ENCODE data around the gene RSPRY1. TPM values are rescaled to one million over a fixed set of nuclear protein-coding genes. Genes with fewer than 3 reads are reported as not detected.
A peak's percentile ranks its signal among the peaks of the same experiment; 100 is the strongest.

Gene RSPRY1
- total and polyA plus RNA-seq, 2 of the 4 experiments (the other 2 are of a cell fraction), result 25.2 to 62.2 TPM

DNA sequence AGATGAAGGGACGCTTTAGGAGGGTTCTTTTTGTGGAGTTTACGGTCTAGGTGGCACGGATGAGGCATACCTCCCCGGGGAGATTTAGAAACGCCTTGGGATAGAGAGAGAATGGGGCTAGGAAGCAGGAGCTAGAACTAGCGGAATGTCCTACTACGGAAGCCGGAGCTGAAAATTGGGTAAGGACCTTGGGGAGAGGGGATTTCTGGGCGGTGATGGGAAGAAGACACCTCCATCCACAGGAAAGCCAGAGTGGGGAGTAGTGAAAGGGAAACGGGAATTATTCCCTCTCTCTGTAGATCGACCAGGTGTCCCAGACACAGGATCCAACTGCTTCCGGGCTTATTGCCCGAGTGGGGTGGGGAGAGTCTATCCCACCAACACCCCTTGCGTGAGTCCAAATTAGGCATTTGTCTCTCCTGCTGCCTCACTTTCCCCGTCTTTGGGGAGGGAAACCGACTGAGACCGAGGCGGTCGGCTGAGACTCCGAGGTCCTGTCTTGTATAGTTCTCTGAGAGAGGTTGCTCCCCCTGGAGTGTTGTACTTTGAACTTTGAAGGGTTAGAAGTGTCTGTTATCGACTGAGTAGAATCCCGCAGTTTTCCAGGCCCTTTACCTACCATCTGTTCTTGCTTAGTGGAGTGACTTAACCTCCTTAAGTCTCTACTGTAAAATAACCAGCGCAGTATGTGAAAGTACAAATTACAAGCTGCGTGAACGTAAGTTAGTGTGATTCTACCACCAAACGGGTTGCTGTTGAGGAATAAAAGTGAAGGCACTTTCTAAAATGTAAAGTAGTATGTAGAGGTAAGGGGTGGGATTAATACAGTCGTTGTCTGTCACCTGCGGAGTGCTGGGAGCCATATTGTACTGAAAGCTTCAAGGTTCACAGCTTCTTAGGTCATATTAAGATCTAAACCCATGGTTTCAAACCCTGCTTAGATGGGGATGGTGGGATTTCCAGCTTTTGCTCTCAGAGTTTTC lies 1.0 kb downstream of the RSPRY1 start:
- Histone ChIP-seq H3K9me1 (ENCODE audit: insufficient read depth, low read length) (no peaks in the 10 kb centered on the region; the same call in 1 of the 2 replicates), H2AFZ (replicated peaks; ENCODE audit: low read length, poor library complexity) (peak overlapping the region; percentile 95), H3K27ac (ENCODE audit: insufficient read depth, low read length) (peak overlapping the region; percentile 94), H3K4me3 (ENCODE audit: insufficient read depth, low read depth, low read length) (peak overlapping the region; percentile 74), H3K4me2 (ENCODE audit: low read depth, low read length) (peak overlapping the region; percentile 99), H2BK15ac (ENCODE audit: low read depth, low read length) (peak overlapping the region; percentile 12; the same call in 1 of the 3 replicates), H4K5ac (ENCODE audit: low read depth, low read length) (peak overlapping the region; percentile 30), H4K8ac (ENCODE audit: low read depth in 2 of 2, low read length in 2 of 2) (peak overlapping the region; percentile 17 to 78), H3K9me3 (ENCODE audit: control insufficient read depth, insufficient read depth, low read length) (no peaks in the 10 kb centered on the region), H3K4me1 (ENCODE audit: control insufficient read depth, insufficient read depth, low read length) (peaks cover 10% of the 10 kb centered on the region), H3K56ac (ENCODE audit: extremely low read depth, insufficient read depth, low read length) (peak overlapping the region; percentile 70), H2BK5ac (ENCODE audit: low read depth, low read length, poor library complexity, severe bottlenecking) (peak overlapping the region; percentile 80), H2AK9ac (replicated peaks; ENCODE audit: low read depth, low read length, poor library complexity) (peak overlapping the region; percentile 99), H2AK5ac (ENCODE audit: low read depth, low read length) (peak overlapping the region; percentile 86), H4K20me1 (ENCODE audit: insufficient read depth, low read length) (peaks cover 14% of the 10 kb centered on the region; the same call in 1 of the 2 replicates), H3K4ac (ENCODE audit: low read depth, low read length) (peak overlapping the region; percentile 90), H3K14ac (replicated peaks; ENCODE audit: low read depth, low read length) (peak overlapping the region; percentile 94), H3K36me3 (ENCODE audit: control insufficient read depth, insufficient read depth, low read length) (no peaks in the 10 kb centered on the region; the same call in 1 of the 2 replicates), H4K91ac (ENCODE audit: insufficient read depth, low read depth, low read length) (peak overlapping the region; percentile 83), H3K18ac (ENCODE audit: low read depth, low read length) (peak overlapping the region; percentile 19), H2BK120ac (ENCODE audit: low read depth, low read length) (peak overlapping the region; percentile 26), H3K79me1 (ENCODE audit: low read depth in 1 of 2, low read length in 2 of 2) (peaks cover 14 to 68% of the 10 kb centered on the region in 2 experiments), H3K27me3 (ENCODE audit: control insufficient read depth, insufficient read depth, low read length) (no peaks in the 10 kb centered on the region), H3K9ac (ENCODE audit: low read depth, low read length) (peak overlapping the region; percentile 84), H2BK20ac (ENCODE audit: low read depth, low read length) (peak overlapping the region; percentile 33), H3K23ac (ENCODE audit: low read depth, low read length) (peak overlapping the region; percentile 97)
- dilution Hi-C loops (cut with HindIII; ENCODE audit: low sequenced_read_pairs, unreplicated experiment) (no loop called here), in situ Hi-C loops (cut with MboI; ENCODE audit: low sequenced_read_pairs) (no loop called here), intact Hi-C loops (cut with micrococcal nuclease) (loop anchor here (2.0 kb wide), 1 partner anchor 114 kb away; no protein-coding TSS in a partner anchor)
- no peak for DNase-seq
- peak; percentile 1 for ATAC-seq (ENCODE audit: low read depth)
- no TSS peak for BruUV-seq (replicated peaks)
- POLR2A ChIA-PET (ENCODE audit: unreplicated experiment), result no interaction called here
- WGBS, 2 experiments (ENCODE audit: extremely low coverage in 2 of 2, insufficient read length in 1 of 2), result 0% methylated on average over 8 of the region's 28 CpGs; no CpG with 5 or more reads in 1 of the 2 experiments
- CTCF ChIA-PET, result no interaction called here
- TF ChIP-seq RAD21 (IDR thresholded peaks at IDR 0.05; ENCODE audit: low read length) (no peak), MAFK (IDR thresholded peaks at IDR 0.05; ENCODE audit: low read depth, low read length) (no peak), NFE2L2 (IDR thresholded peaks at IDR 0.05; ENCODE audit: low read depth, low read length) (no peak), RFX5 (IDR thresholded peaks at IDR 0.05; ENCODE audit: low read depth, low read length) (no peak), POLR2A (IDR thresholded peaks at IDR 0.05; ENCODE audit: low read depth, low read length) (no peak), MAZ (IDR thresholded peaks at IDR 0.05; ENCODE audit: borderline replicate concordance, low read depth, low read length) (no peak), SMC3 (IDR thresholded peaks at IDR 0.05; ENCODE audit: low read depth, low read length) (no peak), MXI1 (IDR thresholded peaks at IDR 0.05; ENCODE audit: borderline replicate concordance, low read depth, low read length) (no peak), CEBPB (IDR thresholded peaks at IDR 0.05; ENCODE audit: low read depth, low read length) (no peak), CHD1 (IDR thresholded peaks at IDR 0.05; ENCODE audit: low read depth, low read length) (no peak), FOS (IDR thresholded peaks at IDR 0.05; ENCODE audit: low read depth, low read length) (no peak), BHLHE40 (IDR thresholded peaks at IDR 0.05; ENCODE audit: low read depth, low read length) (no peak)
- TF ChIP-seq, protein P1, sequence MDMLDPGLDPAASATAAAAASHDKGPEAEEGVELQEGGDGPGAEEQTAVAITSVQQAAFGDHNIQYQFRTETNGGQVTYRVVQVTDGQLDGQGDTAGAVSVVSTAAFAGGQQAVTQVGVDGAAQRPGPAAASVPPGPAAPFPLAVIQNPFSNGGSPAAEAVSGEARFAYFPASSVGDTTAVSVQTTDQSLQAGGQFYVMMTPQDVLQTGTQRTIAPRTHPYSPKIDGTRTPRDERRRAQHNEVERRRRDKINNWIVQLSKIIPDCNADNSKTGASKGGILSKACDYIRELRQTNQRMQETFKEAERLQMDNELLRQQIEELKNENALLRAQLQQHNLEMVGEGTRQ (IDR thresholded peaks at IDR 0.05; ENCODE audit: low read depth, low read length), result no peak
- TF ChIP-seq, protein P2, sequence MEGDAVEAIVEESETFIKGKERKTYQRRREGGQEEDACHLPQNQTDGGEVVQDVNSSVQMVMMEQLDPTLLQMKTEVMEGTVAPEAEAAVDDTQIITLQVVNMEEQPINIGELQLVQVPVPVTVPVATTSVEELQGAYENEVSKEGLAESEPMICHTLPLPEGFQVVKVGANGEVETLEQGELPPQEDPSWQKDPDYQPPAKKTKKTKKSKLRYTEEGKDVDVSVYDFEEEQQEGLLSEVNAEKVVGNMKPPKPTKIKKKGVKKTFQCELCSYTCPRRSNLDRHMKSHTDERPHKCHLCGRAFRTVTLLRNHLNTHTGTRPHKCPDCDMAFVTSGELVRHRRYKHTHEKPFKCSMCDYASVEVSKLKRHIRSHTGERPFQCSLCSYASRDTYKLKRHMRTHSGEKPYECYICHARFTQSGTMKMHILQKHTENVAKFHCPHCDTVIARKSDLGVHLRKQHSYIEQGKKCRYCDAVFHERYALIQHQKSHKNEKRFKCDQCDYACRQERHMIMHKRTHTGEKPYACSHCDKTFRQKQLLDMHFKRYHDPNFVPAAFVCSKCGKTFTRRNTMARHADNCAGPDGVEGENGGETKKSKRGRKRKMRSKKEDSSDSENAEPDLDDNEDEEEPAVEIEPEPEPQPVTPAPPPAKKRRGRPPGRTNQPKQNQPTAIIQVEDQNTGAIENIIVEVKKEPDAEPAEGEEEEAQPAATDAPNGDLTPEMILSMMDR (conservative IDR thresholded peaks at IDR 0.05; ENCODE audit: low read depth, low read length), result no peak
